Activated naive CD8-positive, alpha-beta T cell treated with anti-CD3 and anti-CD28 coated beads, Interleukin-2, amount 10 ng/mL, durations not matched to agents 7 days and 5 days (primary cell): ENCODE data around the gene PHKA1. TPM values are rescaled to one million over a fixed set of nuclear protein-coding genes. Genes with fewer than 3 reads are reported as not detected.
"Not testable (repeated sequence)": the region's sequence is repeated elsewhere in the genome, so short reads cannot be mapped to it uniquely, and the experiment has no call there.

Source experiments
- ATAC-seq: fragments of 150-1000 bp; cut with Tn5 transposase; one replicate; pipeline ENCODE4 v1.10.0; 2021; ENCODE audit warnings: low read depth, moderate library complexity
- POLR2A ChIA-PET: fragments of 350-600 bp; sonication (Branson Sonifier 250); formaldehyde crosslinking; loops from one replicate; lab custom pipeline; 2021; ENCODE audit warnings: antibody characterized with exemption; lab: Charles Lee
- DNase-seq: peaks from one replicate; pipeline ENCODE4 v3.0.0; 2021
- H3K27ac Mint-ChIP-seq: one replicate; pipeline ENCODE4 v1.8.0; 2022; ENCODE audit warnings: mild to moderate bottlenecking, mixed read lengths
- H3K27me3 Mint-ChIP-seq: one replicate; pipeline ENCODE4 v1.8.0; 2022; ENCODE audit warnings: mild to moderate bottlenecking, moderate library complexity, mixed read lengths
- H3K36me3 Mint-ChIP-seq: one replicate; pipeline ENCODE4 v1.8.0; 2021; ENCODE audit warnings: mild to moderate bottlenecking, mixed read lengths
- H3K4me1 Mint-ChIP-seq: one replicate; pipeline ENCODE4 v1.8.0; 2021; ENCODE audit warnings: mixed read lengths
- H3K4me3 Mint-ChIP-seq: one replicate; pipeline ENCODE4 v1.8.0; 2022; ENCODE audit warnings: mild to moderate bottlenecking, moderate library complexity, mixed read lengths
- H3K9me3 Mint-ChIP-seq: one replicate; pipeline ENCODE4 v1.8.0; 2021; ENCODE audit warnings: mixed read lengths
- total RNA-seq, 2 experiments: library from RNA; stranded (reverse); gene quantifications; one replicate each; pipeline ENCODE4 v1.2.3, GENCODE V29; 2021

Gene PHKA1
- total RNA-seq, 2 experiments from 2014 or later = 0.47 to 0.48 TPM

GRCh38 chrX:72644946-72645345 is 69.2 kb downstream of the PHKA1 start:
- Mint-ChIP-seq H3K9me3 (no peaks in the 10 kb centered on the region), H3K27ac (no peak overlapping the region), H3K27me3 (no peaks in the 10 kb centered on the region), H3K4me3 (no peak overlapping the region), H3K36me3 (peaks cover 4% of the 10 kb centered on the region), H3K4me1 (peaks cover 2% of the 10 kb centered on the region)
- DNase-seq (no peak), ATAC-seq (no peak)
- POLR2A ChIA-PET = no interaction called here

- no peak overlapping the region for H3K4me3 Mint-ChIP-seq
- ATAC-seq (no peak), DNase-seq (no peak)
- peaks cover 2% of the 10 kb centered on the region for H3K4me1 Mint-ChIP-seq
- no peaks in the 10 kb centered on the region for H3K27me3 Mint-ChIP-seq
- H3K36me3 Mint-ChIP-seq = peaks cover 4% of the 10 kb centered on the region
- POLR2A ChIA-PET = no interaction called here
- no peaks in the 10 kb centered on the region for H3K9me3 Mint-ChIP-seq
- H3K27ac Mint-ChIP-seq = no peak overlapping the region
Measured at GRCh38 chrX:72641611-72642010, 72.5 kb downstream of the PHKA1 start.

DNA sequence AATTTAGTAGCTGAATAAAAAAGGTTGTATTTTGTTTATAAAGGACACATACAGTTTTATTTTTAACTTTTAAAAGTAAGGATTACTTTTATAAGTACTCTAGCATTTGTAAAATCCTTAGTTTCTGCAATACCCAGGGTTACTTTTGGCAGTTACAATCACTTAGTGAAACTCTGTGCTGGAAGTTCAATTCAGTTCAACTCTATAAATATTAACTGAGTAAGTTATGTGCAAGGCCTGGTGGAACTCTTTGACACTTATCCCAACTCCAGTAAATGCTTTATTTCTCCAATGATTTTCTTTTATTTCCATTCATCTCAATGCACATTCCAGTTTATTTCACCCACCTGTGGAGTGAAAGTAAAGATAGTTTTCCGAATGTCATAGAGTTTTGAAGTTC is 78.2 kb downstream of the PHKA1 start:
- DNase-seq (no peak), ATAC-seq (no peak)
- Mint-ChIP-seq H3K4me3 (no peak overlapping the region), H3K36me3 (no peaks in the 10 kb centered on the region), H3K4me1 (no peaks in the 10 kb centered on the region), H3K9me3 (no peaks in the 10 kb centered on the region), H3K27me3 (no peaks in the 10 kb centered on the region), H3K27ac (no peak overlapping the region)
- POLR2A ChIA-PET = no interaction called here

DNA sequence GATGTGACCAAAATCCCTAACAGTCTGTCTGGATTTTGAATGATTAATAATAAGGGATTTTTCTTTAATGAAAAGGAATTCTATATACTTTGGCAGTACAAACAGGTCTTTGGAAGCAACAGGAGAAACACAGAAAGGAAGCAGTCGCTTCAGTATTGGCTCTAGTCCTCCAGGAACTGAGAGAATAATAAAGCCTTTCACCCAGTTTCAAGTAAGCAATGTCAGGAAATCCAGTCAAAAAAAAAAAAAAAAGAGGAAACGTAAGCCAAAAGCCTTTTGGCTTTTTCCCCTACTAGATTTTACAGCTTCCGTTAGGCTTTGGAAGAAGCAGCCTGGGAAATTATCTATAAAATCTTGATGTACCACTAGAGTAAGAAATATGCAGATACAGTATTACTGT is 79.8 kb downstream of the PHKA1 start:
- DNase-seq = no peak
- no peaks in the 10 kb centered on the region for H3K9me3 Mint-ChIP-seq
- no peaks in the 10 kb centered on the region for H3K4me1 Mint-ChIP-seq
- no peak overlapping the region for H3K27ac Mint-ChIP-seq
- ATAC-seq = no peak
- H3K36me3 Mint-ChIP-seq = no peaks in the 10 kb centered on the region
- H3K27me3 Mint-ChIP-seq = no peaks in the 10 kb centered on the region
- POLR2A ChIA-PET = no interaction called here
- no peak overlapping the region for H3K4me3 Mint-ChIP-seq

DNA sequence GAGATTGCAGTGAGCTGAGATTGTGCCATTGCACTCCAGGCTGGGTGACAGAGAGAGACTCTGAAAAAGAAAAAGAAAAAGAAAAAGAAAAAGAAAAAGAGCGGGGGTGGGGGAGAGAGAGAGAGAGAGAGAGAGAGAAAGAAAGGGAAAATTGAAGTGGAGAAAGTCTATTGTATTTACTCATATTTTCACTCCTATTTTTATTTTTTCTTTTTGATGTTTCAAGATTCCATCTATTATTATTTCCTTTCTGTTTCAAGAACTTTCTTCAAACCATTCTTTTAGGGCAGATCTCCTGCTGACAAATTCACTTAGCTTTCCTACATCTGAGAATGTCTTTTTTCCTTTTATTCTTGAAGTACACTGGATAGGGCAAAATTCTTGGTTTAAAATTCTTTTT is 83.9 kb downstream of the PHKA1 start:
- no peak overlapping the region for H3K27ac Mint-ChIP-seq
- DNase-seq (no peak), ATAC-seq (no peak)
- H3K9me3 Mint-ChIP-seq = no peaks in the 10 kb centered on the region
- H3K36me3 Mint-ChIP-seq = no peaks in the 10 kb centered on the region
- H3K4me1 Mint-ChIP-seq = no peaks in the 10 kb centered on the region
- POLR2A ChIA-PET = no interaction called here
- no peaks in the 10 kb centered on the region for H3K27me3 Mint-ChIP-seq
- H3K4me3 Mint-ChIP-seq = no peak overlapping the region

GRCh38 chrX:72624194-72624593 is 89.9 kb downstream of the PHKA1 start:
- POLR2A ChIA-PET = no interaction called here
- H3K27ac Mint-ChIP-seq = no peak overlapping the region
- H3K4me1 Mint-ChIP-seq = no peaks in the 10 kb centered on the region
- no peak for DNase-seq
- H3K4me3 Mint-ChIP-seq = no peak overlapping the region
- H3K9me3 Mint-ChIP-seq = no peaks in the 10 kb centered on the region
- no peaks in the 10 kb centered on the region for H3K27me3 Mint-ChIP-seq
- no peak for ATAC-seq
- H3K36me3 Mint-ChIP-seq = peaks cover 3% of the 10 kb centered on the region

DNA sequence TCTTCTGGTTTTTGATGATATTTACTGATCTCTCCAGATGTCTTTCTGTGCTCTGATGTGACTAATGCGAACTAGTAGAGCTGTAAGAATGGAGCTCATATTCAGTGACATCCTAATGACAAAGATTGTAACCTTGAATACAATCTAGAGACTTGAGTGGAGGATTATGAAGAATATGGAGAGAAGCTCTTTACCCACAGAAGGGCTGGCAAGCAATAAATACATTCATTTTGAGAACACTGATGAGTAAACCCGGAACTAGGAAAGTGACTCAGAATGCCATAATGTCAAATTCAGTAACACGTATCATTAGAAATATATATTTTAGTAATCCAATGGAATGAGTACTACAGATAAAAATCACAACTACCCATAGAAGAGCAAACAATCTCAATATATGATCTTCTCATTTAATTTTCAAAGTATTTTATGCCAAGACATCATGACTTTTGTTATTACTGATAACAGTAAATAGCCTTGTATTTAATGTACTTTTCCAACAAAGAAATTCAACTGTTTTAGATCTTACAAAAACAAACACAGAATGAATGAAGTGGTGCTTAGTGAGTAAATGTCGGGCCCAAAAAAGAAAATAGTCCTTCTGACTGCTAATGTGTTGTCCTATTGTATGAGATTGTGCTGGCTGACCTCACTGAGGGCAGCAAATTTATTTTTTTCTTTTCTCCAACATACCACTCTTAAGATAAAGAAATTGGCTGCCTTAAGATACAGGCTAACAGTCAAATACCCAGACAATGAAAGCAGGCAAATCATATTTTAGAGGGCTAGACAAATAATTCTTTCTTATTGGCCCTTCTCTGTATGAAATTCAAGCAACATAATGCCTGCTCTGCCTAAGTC is 92.3 kb downstream of the PHKA1 start:
- no peaks in the 10 kb centered on the region for H3K27me3 Mint-ChIP-seq
- POLR2A ChIA-PET = no interaction called here
- H3K36me3 Mint-ChIP-seq = peaks cover 3% of the 10 kb centered on the region
- no peaks in the 10 kb centered on the region for H3K9me3 Mint-ChIP-seq
- DNase-seq = no peak
- ATAC-seq = no peak
- no peak overlapping the region for H3K4me3 Mint-ChIP-seq
- H3K27ac Mint-ChIP-seq = no peak overlapping the region
- H3K4me1 Mint-ChIP-seq = no peaks in the 10 kb centered on the region

DNA sequence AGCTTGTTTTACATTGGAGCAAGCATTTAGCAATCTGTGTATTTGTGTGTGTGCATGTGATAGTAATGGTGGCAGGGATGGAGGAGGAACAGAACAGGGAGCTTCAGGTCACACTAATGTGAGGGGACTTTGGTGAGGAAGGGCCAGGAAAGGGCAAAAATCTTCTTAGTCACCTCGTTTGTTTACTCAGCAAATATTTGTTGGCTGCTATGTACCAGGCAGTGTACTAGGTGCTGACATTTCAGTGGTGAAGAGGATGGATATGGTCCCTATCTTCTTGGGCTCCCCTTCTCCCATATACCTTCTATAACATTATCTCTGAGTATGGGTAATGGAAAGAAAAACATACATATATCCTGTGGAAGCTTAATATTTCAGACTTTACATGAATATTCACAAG is 92.9 kb downstream of the PHKA1 start:
- Mint-ChIP-seq H3K27me3 (no peaks in the 10 kb centered on the region), H3K36me3 (peaks cover 3% of the 10 kb centered on the region), H3K4me3 (no peak overlapping the region), H3K27ac (no peak overlapping the region), H3K9me3 (no peaks in the 10 kb centered on the region), H3K4me1 (no peaks in the 10 kb centered on the region)
- no peak for DNase-seq
- no peak for ATAC-seq
- POLR2A ChIA-PET = no interaction called here

- H3K4me1 Mint-ChIP-seq = no peaks in the 10 kb centered on the region
- no peak for ATAC-seq
- H3K36me3 Mint-ChIP-seq = peaks cover 3% of the 10 kb centered on the region
- no peaks in the 10 kb centered on the region for H3K27me3 Mint-ChIP-seq
- POLR2A ChIA-PET = no interaction called here
- DNase-seq = no peak
- no peak overlapping the region for H3K27ac Mint-ChIP-seq
- H3K4me3 Mint-ChIP-seq = no peak overlapping the region
- H3K9me3 Mint-ChIP-seq = no peaks in the 10 kb centered on the region
Measured at GRCh38 chrX:72620550-72621145, 93.5 kb downstream of the PHKA1 start.

- Mint-ChIP-seq H3K9me3 (no peaks in the 10 kb centered on the region), H3K27me3 (no peaks in the 10 kb centered on the region), H3K4me3 (no peak overlapping the region), H3K27ac (no peak overlapping the region), H3K36me3 (peaks cover 3% of the 10 kb centered on the region), H3K4me1 (no peaks in the 10 kb centered on the region)
- ATAC-seq (no peak), DNase-seq (no peak)
- POLR2A ChIA-PET = no interaction called here
Measured at GRCh38 chrX:72609313-72609712, 104.8 kb downstream of the PHKA1 start.

- DNase-seq (no peak), ATAC-seq (no peak)
- POLR2A ChIA-PET = no interaction called here
- Mint-ChIP-seq H3K4me1 (peaks cover 2% of the 10 kb centered on the region), H3K27ac (no peak overlapping the region), H3K36me3 (peaks cover 3% of the 10 kb centered on the region), H3K27me3 (no peaks in the 10 kb centered on the region), H3K4me3 (no peak overlapping the region), H3K9me3 (no peaks in the 10 kb centered on the region)
Measured at GRCh38 chrX:72604705-72605104, 109.4 kb downstream of the PHKA1 start.

GRCh38 chrX:72604112-72604511 is 110.0 kb downstream of the PHKA1 start:
- Mint-ChIP-seq H3K9me3 (no peaks in the 10 kb centered on the region), H3K27me3 (no peaks in the 10 kb centered on the region), H3K4me1 (peaks cover 2% of the 10 kb centered on the region), H3K36me3 (peaks cover 3% of the 10 kb centered on the region), H3K4me3 (no peak overlapping the region), H3K27ac (no peak overlapping the region)
- ATAC-seq (no peak), DNase-seq (no peak)
- POLR2A ChIA-PET = interaction anchor here (0.7 kb wide), 1 partner anchor 483 kb away, joined by 3 read pairs; no protein-coding TSS in a partner anchor

GRCh38 chrX:72591038-72591437 is 123.1 kb downstream of the PHKA1 start:
- POLR2A ChIA-PET, H3K4me1 Mint-ChIP-seq, DNase-seq, H3K4me3 Mint-ChIP-seq, H3K9me3 Mint-ChIP-seq, H3K27ac Mint-ChIP-seq, ATAC-seq, H3K36me3 Mint-ChIP-seq, H3K27me3 Mint-ChIP-seq: not testable (repeated sequence)

DNA sequence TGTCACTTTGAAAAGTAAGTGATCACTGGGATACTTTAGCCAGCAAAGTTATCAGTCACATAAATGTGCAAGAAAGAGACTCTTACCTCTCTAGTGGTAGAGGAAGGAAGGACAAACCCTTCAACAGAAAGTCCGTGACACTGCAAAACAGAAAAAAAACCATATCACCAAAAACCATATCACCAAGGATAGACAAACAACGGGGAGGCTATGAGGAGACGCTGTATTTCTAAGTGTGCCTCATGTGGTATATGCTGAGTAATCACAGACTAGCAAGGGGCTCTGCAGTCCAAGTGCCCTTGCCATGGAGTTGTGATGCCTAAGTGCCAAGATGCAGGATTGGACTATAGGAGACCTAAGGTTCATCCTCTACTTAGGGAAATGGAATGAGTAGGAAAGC is 129.9 kb downstream of the PHKA1 start:
- H3K27ac Mint-ChIP-seq = no peak overlapping the region
- H3K4me3 Mint-ChIP-seq = no peak overlapping the region
- ATAC-seq (no peak), DNase-seq (no peak)
- no peaks in the 10 kb centered on the region for H3K9me3 Mint-ChIP-seq
- no peaks in the 10 kb centered on the region for H3K36me3 Mint-ChIP-seq
- no peaks in the 10 kb centered on the region for H3K27me3 Mint-ChIP-seq
- H3K4me1 Mint-ChIP-seq = no peaks in the 10 kb centered on the region
- POLR2A ChIA-PET = no interaction called here
